OCI-LY7 (cell line): Measurements from ENCODE around the gene FNTB. TPM values are rescaled to one million over a fixed set of nuclear protein-coding genes. Genes with fewer than 3 reads are reported as not detected.

Source experiments
- BruUV-seq: library from RNA; stranded (reverse); fragments of 400-500 nt; replicated peaks from 2 replicates; lab custom pipeline; 2021; lab: Mats Ljungman, UMichigan
- CTCF ChIA-PET: fragments of 300-600 bp; sonication (Branson Sonifier 250); formaldehyde crosslinking; loops from one replicate; lab custom pipeline; 2022; ENCODE audit warnings: antibody characterized with exemption; ENCODE audit not compliant: unreplicated experiment; lab: Charles Lee
- POLR2A ChIA-PET: fragments of 300-600 bp; sonication (Branson Sonifier 250); formaldehyde crosslinking; loops from one replicate; lab custom pipeline; 2022; ENCODE audit warnings: antibody characterized with exemption; lab: Charles Lee
- DNase-seq: peaks from one replicate; pipeline ENCODE4 v3.0.0-alpha.2; 2015; ENCODE audit warnings: low spot score
- H2AFZ ChIP-seq: fragments of 200-600 bp; sonication (generic), shearing (Covaris generic); 2 replicates; pipeline ENCODE4 v1.6.1; 2014; ENCODE audit warnings: mild to moderate bottlenecking, antibody characterized with exemption, low read length, moderate library complexity
- H3K27ac ChIP-seq: fragments of 200-600 bp; sonication (generic); 2 replicates; pipeline ENCODE4 v1.5.1; 2014; ENCODE audit warnings: mixed run types, low read depth, mild to moderate bottlenecking, moderate library complexity, low read length, inconsistent platforms; ENCODE audit not compliant: poor library complexity, severe bottlenecking
- H3K36me3 ChIP-seq: fragments of 200-600 bp; sonication (generic); 2 replicates; pipeline ENCODE4 v1.6.1; 2014; ENCODE audit warnings: mild to moderate bottlenecking, antibody characterized with exemption, low read length, moderate library complexity, mixed read lengths; ENCODE audit not compliant: insufficient read depth
- H3K4me1 ChIP-seq: fragments of 200-600 bp; sonication (generic); 2 replicates; pipeline ENCODE4 v1.5.1; 2014; ENCODE audit warnings: mild to moderate bottlenecking, low read length; ENCODE audit not compliant: insufficient read depth, poor library complexity, severe bottlenecking
- H3K4me2 ChIP-seq: fragments of 200-600 bp; sonication (generic); 2 replicates; pipeline ENCODE4 v1.6.1; 2014; ENCODE audit warnings: mild to moderate bottlenecking, low read length
- H3K4me3 ChIP-seq: fragments of 200-600 bp; sonication (generic); 2 replicates; pipeline ENCODE4 v1.5.1; 2014; ENCODE audit warnings: mild to moderate bottlenecking, low read depth, low read length; ENCODE audit not compliant: poor library complexity, severe bottlenecking
- H3K79me2 ChIP-seq: fragments of 200-600 bp; sonication (generic); 2 replicates; pipeline ENCODE4 v1.6.1; 2016; ENCODE audit warnings: low read depth, mild to moderate bottlenecking, low read length, moderate library complexity, mixed read lengths; ENCODE audit not compliant: insufficient read depth
- H3K9me2 ChIP-seq: fragments of 200-600 bp; sonication (generic); 2 replicates; pipeline ENCODE4 v1.6.1; 2016; ENCODE audit warnings: mild to moderate bottlenecking, low read length, mixed read lengths; ENCODE audit not compliant: insufficient read depth
- H3K9me3 ChIP-seq: fragments of 200-600 bp; sonication (generic); 2 replicates; pipeline ENCODE4 v1.6.1; 2014; ENCODE audit warnings: mild to moderate bottlenecking, mixed run types, low read length, mixed read lengths
- H4K20me1 ChIP-seq: fragments of 200-600 bp; sonication (generic); 2 replicates; pipeline ENCODE4 v1.6.1; 2014; ENCODE audit warnings: mild to moderate bottlenecking, antibody characterized with exemption, low read length, moderate library complexity, mixed read lengths; ENCODE audit not compliant: insufficient read depth
- EZH2phosphoT487 ChIP-seq: fragments of 200-600 bp; sonication (generic); IDR thresholded peaks from 2 replicates; pipeline ENCODE4 v1.6.1; 2018; ENCODE audit warnings: low read depth, borderline replicate concordance, mild to moderate bottlenecking, mixed run types, antibody characterized with exemption, low read length, moderate library complexity, mixed read lengths
- intact Hi-C: fragments of 100-400 bp; cut with micrococcal nuclease; formaldehyde crosslinking; loops from one replicate; pipeline ENCODE4 v1.10.0; 2022; ENCODE audit not compliant: unreplicated experiment
- total RNA-seq, 2 experiments: library from RNA; depleted of rRNA in 1 of 2; stranded (reverse); fragments of >200 nt in 1 of 2; shearing (Covaris generic) in 1 of 2; gene quantifications; 2 replicates each; pipeline ENCODE4 v1.2.3, GENCODE V29; 2014 to 2022
- TF ChIP-seq, protein P1 (sequence below): fragments of 200-600 bp; sonication (generic); conservative IDR thresholded peaks from 2 replicates; pipeline ENCODE4 v1.5.1; 2014; ENCODE audit warnings: mild to moderate bottlenecking, antibody characterized with exemption, low read length, moderate library complexity, mixed read lengths

The FNTB gene
- total RNA-seq, 2 experiments from 2014 or later, result 9.2 to 18.0 TPM

DNA sequence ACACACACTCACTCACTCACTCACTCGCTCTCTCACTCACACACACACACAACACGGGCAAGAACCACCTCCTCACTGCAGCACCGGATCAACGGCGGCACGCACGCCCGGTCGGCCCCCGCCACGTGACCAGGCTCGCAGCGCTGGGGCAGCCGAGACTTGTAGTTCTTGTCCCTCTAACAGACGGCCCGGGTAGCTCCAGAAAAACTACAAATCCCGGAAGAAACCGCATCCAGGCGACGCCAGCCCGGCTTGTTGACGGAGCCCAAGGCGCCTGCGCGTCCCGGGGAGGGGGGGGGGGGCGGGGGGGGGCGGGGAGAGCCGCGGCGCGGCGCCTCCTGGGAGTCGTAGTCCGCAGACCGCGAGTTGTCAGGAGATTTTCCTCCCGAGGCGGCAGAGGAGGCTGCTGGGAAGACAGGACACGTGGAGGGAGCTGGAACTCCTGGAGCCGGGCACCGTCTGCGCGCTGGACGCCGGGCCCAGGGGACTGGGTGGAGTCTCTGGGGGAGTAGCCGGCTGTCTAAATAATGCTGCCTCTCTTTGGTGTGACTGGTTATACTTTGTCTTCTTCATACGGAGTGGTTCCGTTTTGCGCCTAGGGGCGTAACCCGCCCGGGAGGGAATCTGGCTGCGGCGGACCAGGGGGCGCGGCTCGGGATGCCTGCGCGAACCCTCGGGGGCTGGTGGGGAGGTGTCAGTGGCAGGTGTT is 115.9 kb downstream of the FNTB start, which contains the start of gene MAX:
MAX (minus strand) TSS at position 77 of the 709 bp plus-strand sequence. CDS start 178 bp downstream, outside the sequence.
- Histone ChIP-seq H3K4me1 (peaks cover 32% of the 10 kb centered on the region), H3K27ac (peak within 1 kb of the TSS; percentile 63)

DNA sequence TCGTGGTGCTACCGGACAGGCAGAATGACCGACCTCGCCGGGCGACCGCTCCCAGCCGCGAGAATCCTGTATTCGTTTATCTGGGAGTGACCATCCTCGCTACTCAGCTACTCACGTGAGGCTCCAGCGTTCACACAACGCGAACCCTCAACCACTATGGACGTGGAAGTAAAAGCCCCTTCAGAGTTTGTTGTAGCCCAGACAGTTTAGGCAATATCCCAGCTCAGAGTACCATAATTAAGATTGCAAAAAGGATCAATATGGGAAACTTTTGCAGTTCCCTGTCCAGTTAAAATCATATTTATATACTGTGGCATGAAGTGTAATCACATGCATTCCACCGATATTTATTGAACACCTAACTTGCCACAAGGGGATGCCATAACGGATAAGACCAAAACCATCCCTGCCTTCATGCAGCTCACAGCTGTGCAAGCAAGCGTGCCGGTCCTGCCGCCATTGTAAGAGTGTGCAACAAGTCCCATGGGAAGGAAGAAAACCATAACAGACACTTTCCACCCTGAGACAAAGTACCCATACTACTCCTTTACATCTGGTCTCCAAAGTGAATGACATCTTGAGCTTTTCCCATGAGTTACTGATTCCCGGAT is 116.6 kb downstream of the FNTB start:
- ChIA-PET CTCF (interaction anchor here (0.8 kb wide), 2 partner anchors 23 to 101 kb away, joined by 3 to 4 read pairs; no protein-coding TSS in a partner anchor), POLR2A (interaction anchor here (0.7 to 1.3 kb wide), 5 partner anchors 8 to 103 kb away, joined by 3 to 8 read pairs (median 4); no protein-coding TSS in a partner anchor)
- Histone ChIP-seq H3K4me1 (peaks cover 29% of the 10 kb centered on the region), H3K4me2 (peak overlapping the region; percentile 74), H3K4me3 (peak overlapping the region; percentile 77), H3K27ac (no peak overlapping the region), H3K9me3 (no peaks in the 10 kb centered on the region), H2AFZ (peak overlapping the region; percentile 91), H4K20me1 (peaks cover 3% of the 10 kb centered on the region; the same call in 1 of the 2 replicates), H3K9me2 (no peaks in the 10 kb centered on the region), H3K79me2 (peaks cover 33% of the 10 kb centered on the region), H3K36me3 (peaks cover 21% of the 10 kb centered on the region)
- no TSS peak for BruUV-seq
- intact Hi-C loops, result loop anchor here (2.0 kb wide), 2 partner anchors 106 to 116 kb away; partner anchors contain the start of gene FNTB
- TF ChIP-seq, protein P1, sequence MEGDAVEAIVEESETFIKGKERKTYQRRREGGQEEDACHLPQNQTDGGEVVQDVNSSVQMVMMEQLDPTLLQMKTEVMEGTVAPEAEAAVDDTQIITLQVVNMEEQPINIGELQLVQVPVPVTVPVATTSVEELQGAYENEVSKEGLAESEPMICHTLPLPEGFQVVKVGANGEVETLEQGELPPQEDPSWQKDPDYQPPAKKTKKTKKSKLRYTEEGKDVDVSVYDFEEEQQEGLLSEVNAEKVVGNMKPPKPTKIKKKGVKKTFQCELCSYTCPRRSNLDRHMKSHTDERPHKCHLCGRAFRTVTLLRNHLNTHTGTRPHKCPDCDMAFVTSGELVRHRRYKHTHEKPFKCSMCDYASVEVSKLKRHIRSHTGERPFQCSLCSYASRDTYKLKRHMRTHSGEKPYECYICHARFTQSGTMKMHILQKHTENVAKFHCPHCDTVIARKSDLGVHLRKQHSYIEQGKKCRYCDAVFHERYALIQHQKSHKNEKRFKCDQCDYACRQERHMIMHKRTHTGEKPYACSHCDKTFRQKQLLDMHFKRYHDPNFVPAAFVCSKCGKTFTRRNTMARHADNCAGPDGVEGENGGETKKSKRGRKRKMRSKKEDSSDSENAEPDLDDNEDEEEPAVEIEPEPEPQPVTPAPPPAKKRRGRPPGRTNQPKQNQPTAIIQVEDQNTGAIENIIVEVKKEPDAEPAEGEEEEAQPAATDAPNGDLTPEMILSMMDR, result peak; percentile 62
- TF ChIP-seq EZH2phosphoT487, result no peak
- DNase-seq, result peak; percentile 39

More for the DNA sequence above, 115.9 kb downstream of the FNTB start, which contains the start of gene MAX:
- peaks cover 40% of the 10 kb centered on the region for H3K79me2 ChIP-seq
- intact Hi-C loops, result loop anchor here (2.0 kb wide), 2 partner anchors 106 to 116 kb away; partner anchors contain the start of gene FNTB
- peak; percentile 99 for DNase-seq
- peak within 1 kb of the TSS; percentile 99 for H3K4me3 ChIP-seq
- CTCF ChIA-PET, result interaction anchor here (0.8 kb wide), 1 partner anchor 22 kb away, joined by 3 read pairs; no protein-coding TSS in a partner anchor
- peak within 1 kb of the TSS; percentile 91 for H2AFZ ChIP-seq
- POLR2A ChIA-PET, result interaction anchor here (0.8 to 1.3 kb wide), 3 partner anchors 9 to 104 kb away, joined by 3 to 8 read pairs (median 4); no protein-coding TSS in a partner anchor
- H3K36me3 ChIP-seq, result peaks cover 27% of the 10 kb centered on the region
- peaks cover 6% of the 10 kb centered on the region; the same call in 1 of the 2 replicates for H4K20me1 ChIP-seq
- H3K9me2 ChIP-seq, result no peaks in the 10 kb centered on the region
- no peaks in the 10 kb centered on the region for H3K9me3 ChIP-seq
- peak within 1 kb of the TSS; percentile 92 for H3K4me2 ChIP-seq
- TF ChIP-seq, protein P1, result no peak
- TF ChIP-seq EZH2phosphoT487, result no peak
- BruUV-seq, result no TSS peak
